ENCODE measurements around the gene EBF4.

EBF4 gene

DNA sequence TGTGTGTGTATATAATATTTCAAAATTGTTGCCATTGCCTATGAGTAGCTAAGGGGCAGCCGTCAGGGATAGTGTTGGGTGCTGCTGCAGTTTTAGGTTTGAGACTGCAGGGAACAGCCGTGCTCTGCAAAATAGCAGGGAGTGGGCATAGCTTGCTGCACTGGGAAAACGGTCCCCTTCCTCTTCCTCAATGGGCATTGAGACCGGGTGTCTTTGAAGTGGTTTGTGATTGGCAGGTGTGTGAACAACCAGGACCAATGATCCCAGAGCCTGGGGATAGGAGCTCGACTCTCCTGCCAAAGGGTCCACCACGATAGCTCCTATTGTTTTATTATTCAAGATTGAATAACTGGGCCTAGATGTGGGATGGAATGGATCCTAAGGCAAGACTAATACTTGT, 5.1 kb upstream of the EBF4 start:
- peaks cover 56% of the 10 kb centered on the region for H3K27me3 ChIP-seq
- no peak for TF ChIP-seq CTCF (IDR thresholded peaks at IDR 0.05)
- no peaks in the 10 kb centered on the region for H3K36me3 ChIP-seq
- H3K4me3 ChIP-seq (ENCODE audit: low read depth in 1 of 2, low read length in 1 of 2) = no peak overlapping the region
- H3K9me3 ChIP-seq = no peaks in the 10 kb centered on the region
- peaks cover 18 to 27% of the 10 kb centered on the region in 2 experiments for H3K4me1 ChIP-seq (ENCODE audit: control insufficient read depth in 1 of 2, insufficient read depth in 1 of 2, low read depth in 1 of 2, low read length in 1 of 2)
- no peak overlapping the region for H3K27ac ChIP-seq

- Histone ChIP-seq H3K36me3 (no peaks in the 10 kb centered on the region), H3K27me3 (peaks cover 60% of the 10 kb centered on the region), H3K27ac (no peak overlapping the region), H3K4me3 (ENCODE audit: low read depth in 1 of 2, low read length in 1 of 2) (no peak overlapping the region), H3K9me3 (no peaks in the 10 kb centered on the region), H3K4me1 (ENCODE audit: control insufficient read depth in 1 of 2, insufficient read depth in 1 of 2, low read depth in 1 of 2, low read length in 1 of 2) (peaks cover 18 to 27% of the 10 kb centered on the region in 2 experiments)
- TF ChIP-seq CTCF (IDR thresholded peaks at IDR 0.05) = no peak
Measured at GRCh38 chr20:2688041-2688591, 4.5 kb upstream of the EBF4 start.

- peaks cover 81% of the 10 kb centered on the region for H3K27me3 ChIP-seq
- no peaks in the 10 kb centered on the region for H3K9me3 ChIP-seq
- no peak overlapping the region for H3K27ac ChIP-seq
- no peaks in the 10 kb centered on the region for H3K36me3 ChIP-seq
- TF ChIP-seq CTCF (IDR thresholded peaks at IDR 0.05) = no peak
- H3K4me3 ChIP-seq (ENCODE audit: low read depth in 1 of 2, low read length in 1 of 2) = no peak overlapping the region
- H3K4me1 ChIP-seq (ENCODE audit: control insufficient read depth in 1 of 2, insufficient read depth in 1 of 2, low read depth in 1 of 2, low read length in 1 of 2) = peaks cover 17 to 22% of the 10 kb centered on the region in 2 experiments
Measured at GRCh38 chr20:2690213-2690612, 2.4 kb upstream of the EBF4 start.

DNA sequence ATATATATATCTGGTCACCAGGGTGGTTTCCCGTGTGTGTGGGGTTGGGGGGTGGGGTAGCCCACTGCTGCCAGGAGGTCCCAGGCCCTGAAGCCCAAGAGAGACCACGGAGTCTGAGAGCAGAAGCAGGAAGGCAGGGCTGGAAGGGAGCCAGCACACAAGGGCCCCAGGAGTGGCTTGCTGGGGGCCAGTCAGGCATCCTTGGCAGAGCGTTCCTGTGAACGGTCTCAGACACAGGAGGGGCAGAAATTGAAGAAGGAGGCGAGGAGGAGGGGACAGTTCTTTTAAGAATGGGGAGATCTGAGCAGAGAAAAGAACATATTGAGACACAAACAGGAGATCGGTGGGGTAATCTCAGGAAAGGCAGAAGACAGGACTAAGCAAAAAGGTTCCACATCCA, 1.9 kb upstream of the EBF4 start:
- H3K4me3 ChIP-seq (ENCODE audit: low read depth in 1 of 2, low read length in 1 of 2) = no peak overlapping the region
- H3K4me1 ChIP-seq (ENCODE audit: control insufficient read depth in 1 of 2, insufficient read depth in 1 of 2, low read depth in 1 of 2, low read length in 1 of 2) = peaks cover 14 to 19% of the 10 kb centered on the region in 2 experiments
- H3K36me3 ChIP-seq = no peaks in the 10 kb centered on the region
- H3K9me3 ChIP-seq = no peaks in the 10 kb centered on the region
- no peak for TF ChIP-seq CTCF (IDR thresholded peaks at IDR 0.05)
- H3K27ac ChIP-seq = no peak overlapping the region
- H3K27me3 ChIP-seq = peaks cover 86% of the 10 kb centered on the region

GRCh38 chr20:2691127-2691526, 1.5 kb upstream of the EBF4 start:
- Histone ChIP-seq H3K4me1 (ENCODE audit: control insufficient read depth in 1 of 2, insufficient read depth in 1 of 2, low read depth in 1 of 2, low read length in 1 of 2) (peaks cover 14 to 19% of the 10 kb centered on the region in 2 experiments), H3K9me3 (no peaks in the 10 kb centered on the region), H3K4me3 (ENCODE audit: low read depth in 1 of 2, low read length in 1 of 2) (no peak overlapping the region), H3K27ac (no peak overlapping the region), H3K36me3 (no peaks in the 10 kb centered on the region), H3K27me3 (peaks cover 90% of the 10 kb centered on the region)
- no peak for TF ChIP-seq CTCF (IDR thresholded peaks at IDR 0.05)

DNA sequence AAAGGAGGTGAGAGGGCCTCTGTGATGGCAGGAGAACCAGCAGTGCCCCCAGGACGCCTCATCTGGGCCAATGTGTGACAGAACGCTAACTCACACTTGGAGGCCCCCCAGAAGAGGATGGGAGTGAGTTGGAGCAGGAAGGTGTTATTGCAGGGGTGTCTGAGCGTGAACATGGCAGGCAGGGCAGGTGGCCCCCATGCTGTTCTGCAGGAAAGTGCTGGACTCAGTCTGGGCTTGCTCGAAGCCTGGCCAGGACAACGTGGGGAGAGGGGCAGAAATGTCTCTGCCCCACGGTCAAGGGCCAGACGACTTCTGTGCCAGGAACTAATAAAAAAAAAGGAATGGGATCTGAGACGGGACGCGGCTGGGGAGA, 931 bp upstream of the EBF4 start:
- Histone ChIP-seq H3K4me1 (ENCODE audit: control insufficient read depth in 1 of 2, insufficient read depth in 1 of 2, low read depth in 1 of 2, low read length in 1 of 2) (peaks cover 14 to 19% of the 10 kb centered on the region in 2 experiments), H3K36me3 (no peaks in the 10 kb centered on the region), H3K27me3 (peaks cover 96% of the 10 kb centered on the region), H3K27ac (no peak overlapping the region), H3K9me3 (no peaks in the 10 kb centered on the region), H3K4me3 (ENCODE audit: low read depth in 1 of 2, low read length in 1 of 2) (peak overlapping the region; percentile 37 to 50)
- TF ChIP-seq CTCF (IDR thresholded peaks at IDR 0.05) = no peak
